HUES48 (cell line): Measurements from ENCODE around the gene CHD5.

Experiments
- H3K27ac ChIP-seq: one replicate; pipeline ENCODE4 v1.7.0; 2013; ENCODE audit warnings: low read depth, low read length, inconsistent platforms
- H3K27me3 ChIP-seq: 2 replicates; pipeline ENCODE4 v1.6.1; 2013; ENCODE audit warnings: mild to moderate bottlenecking, low read length; ENCODE audit not compliant: control insufficient read depth, insufficient read depth
- H3K36me3 ChIP-seq: 2 replicates; pipeline ENCODE4 v1.6.1; 2013; ENCODE audit warnings: low read length; ENCODE audit not compliant: control insufficient read depth, insufficient read depth
- H3K4me1 ChIP-seq: 2 replicates; pipeline ENCODE4 v1.6.1; 2013; ENCODE audit warnings: mild to moderate bottlenecking, low read length; ENCODE audit not compliant: control insufficient read depth, insufficient read depth
- H3K4me3 ChIP-seq: 2 replicates; pipeline ENCODE4 v1.5.1; 2013; ENCODE audit warnings: mild to moderate bottlenecking, low read depth, low read length
- H3K9ac ChIP-seq: 2 replicates; pipeline ENCODE4 v1.6.1; 2013; ENCODE audit warnings: mild to moderate bottlenecking, low read depth, low read length, moderate library complexity
- H3K9me3 ChIP-seq: 2 replicates; pipeline ENCODE4 v1.6.1; 2013; ENCODE audit warnings: low read length; ENCODE audit not compliant: control insufficient read depth, insufficient read depth

Gene CHD5

DNA sequence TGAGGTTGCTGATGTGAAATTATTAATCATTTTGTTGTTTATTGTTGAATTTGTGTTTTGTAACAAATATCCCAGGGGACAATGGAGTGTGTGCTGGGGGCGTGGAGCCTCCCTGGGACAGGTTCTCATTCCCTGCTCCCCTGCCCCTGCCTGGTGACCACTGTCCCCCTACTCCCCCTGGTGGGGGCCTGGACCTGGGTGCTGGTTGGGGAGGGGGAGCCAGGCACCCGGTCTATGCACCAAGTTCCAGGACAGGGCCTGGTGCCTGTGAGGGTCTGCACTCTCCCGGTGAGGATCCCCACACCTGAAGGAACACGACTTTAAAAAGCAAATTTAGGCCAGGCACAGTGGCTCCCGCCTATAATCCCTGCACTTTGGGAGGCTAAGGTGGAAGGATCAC lies 42.4 kb downstream of the CHD5 start:
- H3K27me3 ChIP-seq, result no peaks in the 10 kb centered on the region

DNA sequence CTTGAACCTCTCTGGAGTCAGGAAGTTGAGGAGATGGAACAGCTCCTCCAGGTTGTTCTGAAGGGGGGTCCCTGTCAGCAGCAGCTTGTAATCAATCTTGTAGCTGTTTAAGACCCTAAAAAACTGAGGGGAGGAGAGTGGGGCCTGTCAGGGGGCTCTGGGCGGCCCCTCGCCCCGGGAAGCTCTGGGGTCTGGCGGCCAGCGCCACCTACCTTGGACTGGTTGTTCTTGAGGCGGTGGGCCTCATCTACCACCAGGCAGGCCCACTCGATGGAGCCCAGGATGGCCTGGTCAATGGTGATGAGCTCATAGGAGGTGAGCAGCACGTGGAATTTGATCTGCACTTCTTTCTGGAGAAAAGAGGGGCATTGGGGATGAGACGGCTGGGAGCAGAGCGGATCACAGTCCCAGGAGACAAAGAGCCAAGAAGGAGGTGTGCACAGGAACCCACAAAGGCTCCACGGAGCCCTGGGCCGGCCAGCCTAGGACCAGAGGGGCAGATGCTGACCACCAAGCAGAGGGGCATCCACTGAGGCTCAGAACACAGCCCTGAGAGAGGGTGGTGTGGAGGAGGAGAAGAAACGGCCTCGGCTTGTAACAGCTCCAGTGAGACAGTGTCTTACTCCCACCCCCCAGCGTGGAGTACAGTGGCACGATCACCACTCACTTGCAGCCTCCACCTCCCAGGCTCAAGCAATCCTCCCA lies 43.5 kb downstream of the CHD5 start:
- no peak overlapping the region for H3K4me3 ChIP-seq
- H3K9me3 ChIP-seq, result no peaks in the 10 kb centered on the region
- no peak overlapping the region for H3K27ac ChIP-seq
- no peaks in the 10 kb centered on the region for H3K36me3 ChIP-seq
- no peak overlapping the region for H3K9ac ChIP-seq
- H3K4me1 ChIP-seq, result no peaks in the 10 kb centered on the region
- H3K27me3 ChIP-seq, result no peaks in the 10 kb centered on the region

More for the DNA sequence above, 42.4 kb downstream of the CHD5 start:
- H3K9ac ChIP-seq, result no peak overlapping the region
- H3K4me1 ChIP-seq, result no peaks in the 10 kb centered on the region
- H3K36me3 ChIP-seq, result no peaks in the 10 kb centered on the region
- H3K27ac ChIP-seq, result no peak overlapping the region
- no peaks in the 10 kb centered on the region for H3K9me3 ChIP-seq
- no peak overlapping the region for H3K4me3 ChIP-seq

DNA sequence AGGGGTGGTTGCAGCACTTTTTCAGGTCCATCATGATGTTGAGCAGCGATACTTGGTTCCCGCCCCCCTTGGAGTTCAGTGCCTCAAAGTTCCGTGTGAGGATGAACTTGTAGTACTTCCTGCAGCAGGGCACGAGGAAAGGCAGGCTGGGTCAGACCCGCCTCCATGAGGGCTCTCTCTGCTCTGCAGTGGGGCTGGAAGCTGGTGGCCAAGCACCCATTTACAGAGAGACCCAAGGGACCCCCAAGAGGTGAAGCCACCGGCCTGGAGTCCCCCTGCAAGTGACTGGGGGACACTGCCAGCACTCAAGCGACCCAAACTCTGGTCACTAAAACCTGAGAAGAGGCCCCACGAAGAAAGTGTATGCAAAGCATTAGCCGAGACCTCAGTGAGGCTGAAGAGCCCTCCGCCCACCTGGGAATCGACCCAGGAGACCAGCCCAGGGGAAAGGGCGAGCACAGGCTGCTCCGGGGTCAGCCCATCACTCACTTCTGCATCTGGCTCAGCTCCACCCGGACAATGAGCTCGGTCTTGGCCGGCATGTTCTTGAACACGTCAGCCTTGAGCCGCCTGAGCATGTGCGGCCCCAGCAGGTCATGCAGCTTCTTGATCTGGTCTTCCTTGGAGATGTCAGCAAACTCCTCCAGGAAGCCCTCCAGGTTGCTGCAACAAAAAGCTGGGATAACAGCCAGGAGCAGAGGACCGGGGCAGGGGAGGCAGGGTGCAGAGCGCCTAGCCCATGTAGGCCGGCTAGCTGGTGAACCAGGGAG lies 45.2 kb downstream of the CHD5 start:
- Histone ChIP-seq H3K27me3 (no peaks in the 10 kb centered on the region), H3K36me3 (no peaks in the 10 kb centered on the region), H3K4me3 (no peak overlapping the region), H3K9ac (no peak overlapping the region), H3K4me1 (no peaks in the 10 kb centered on the region), H3K9me3 (no peaks in the 10 kb centered on the region), H3K27ac (no peak overlapping the region)

DNA sequence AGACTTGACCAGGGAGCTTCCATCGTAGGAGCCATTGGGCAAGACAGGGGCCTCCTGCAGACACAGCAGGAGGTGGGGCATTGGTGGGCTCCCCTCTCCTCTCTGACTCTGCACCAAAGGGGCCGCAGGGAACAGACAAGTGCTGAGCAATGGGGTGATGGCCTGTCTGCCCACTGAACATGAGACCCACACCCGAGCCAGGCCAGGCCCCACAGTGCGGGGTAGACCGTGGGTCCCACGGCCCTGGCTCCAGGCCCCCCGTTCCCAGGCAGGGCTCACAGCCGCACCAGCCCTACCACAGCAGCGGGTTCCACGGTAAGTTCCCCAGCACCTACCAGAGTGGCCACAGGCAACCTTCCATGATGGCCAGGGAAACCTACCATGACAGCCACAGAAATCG lies 45.9 kb downstream of the CHD5 start:
- no peaks in the 10 kb centered on the region for H3K27me3 ChIP-seq

DNA sequence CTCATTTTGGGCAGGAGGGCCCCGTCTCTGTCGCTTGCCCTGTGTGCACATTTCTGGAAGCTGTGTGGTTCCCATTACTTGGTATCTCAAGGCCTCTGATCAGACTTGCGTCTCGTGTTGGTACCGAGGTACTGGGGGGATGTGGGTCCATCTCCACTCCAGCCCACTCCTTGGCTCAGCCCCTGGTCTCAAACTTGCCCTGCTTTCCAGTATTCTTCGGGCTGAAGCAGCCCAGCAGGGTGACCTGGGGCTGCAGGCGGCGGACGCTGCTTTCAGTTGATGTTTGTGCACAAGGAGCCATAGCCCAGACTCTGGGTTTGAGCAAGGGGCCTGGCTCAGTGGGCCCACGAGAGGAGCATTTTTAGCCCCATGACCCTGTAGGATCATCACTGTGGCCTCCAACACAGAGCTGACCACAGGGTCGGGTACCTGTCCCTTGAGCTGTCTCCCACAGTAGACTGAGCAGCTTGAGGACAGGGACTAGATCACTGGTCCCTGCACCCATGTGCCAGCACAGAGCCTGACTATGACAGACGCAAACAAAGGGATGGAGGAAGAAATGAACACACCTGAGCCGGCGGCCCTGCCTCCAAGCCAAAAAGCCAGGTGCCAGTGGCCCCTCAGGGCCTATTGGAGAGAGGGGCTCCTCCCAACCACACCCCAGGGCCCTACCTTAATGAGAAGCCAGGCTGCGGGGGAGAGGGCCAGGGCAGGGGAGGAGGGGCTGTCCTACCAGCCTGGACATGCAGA lies 46.8 kb downstream of the CHD5 start:
- Histone ChIP-seq H3K9me3 (no peaks in the 10 kb centered on the region), H3K27me3 (peaks cover 5% of the 10 kb centered on the region), H3K36me3 (no peaks in the 10 kb centered on the region), H3K4me3 (no peak overlapping the region), H3K27ac (no peak overlapping the region), H3K4me1 (no peaks in the 10 kb centered on the region; the same call in 1 of the 2 replicates), H3K9ac (no peak overlapping the region)

More for the DNA sequence above, 45.9 kb downstream of the CHD5 start:
- Histone ChIP-seq H3K36me3 (no peaks in the 10 kb centered on the region), H3K27ac (no peak overlapping the region), H3K4me3 (no peak overlapping the region), H3K9ac (no peak overlapping the region), H3K9me3 (no peaks in the 10 kb centered on the region), H3K4me1 (no peaks in the 10 kb centered on the region)

DNA sequence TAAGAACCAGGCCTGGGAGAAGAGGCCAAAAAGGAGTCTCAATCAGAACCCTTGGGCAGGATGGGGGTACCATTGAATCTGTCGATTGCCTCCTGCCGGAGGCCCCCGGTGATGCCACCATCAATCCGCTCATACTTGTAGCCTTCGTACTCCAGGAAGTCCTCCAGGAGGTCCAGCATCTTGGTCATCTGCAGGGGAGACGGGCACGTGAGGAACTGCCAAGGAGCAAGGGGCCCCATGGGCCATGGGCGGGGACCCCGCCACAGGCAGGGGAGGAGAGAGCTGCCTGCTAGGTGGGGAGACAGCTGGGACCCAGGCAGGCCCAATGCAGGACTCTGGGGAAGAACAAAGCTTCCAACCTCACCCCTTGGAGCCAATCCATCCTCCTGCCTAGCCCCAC lies 48.6 kb downstream of the CHD5 start:
- H3K9me3 ChIP-seq, result no peaks in the 10 kb centered on the region
- no peak overlapping the region for H3K4me3 ChIP-seq
- no peak overlapping the region for H3K27ac ChIP-seq
- H3K9ac ChIP-seq, result no peak overlapping the region
- H3K36me3 ChIP-seq, result no peaks in the 10 kb centered on the region
- peaks cover 2% of the 10 kb centered on the region; the same call in 1 of the 2 replicates for H3K4me1 ChIP-seq
- peaks cover 8% of the 10 kb centered on the region for H3K27me3 ChIP-seq

DNA sequence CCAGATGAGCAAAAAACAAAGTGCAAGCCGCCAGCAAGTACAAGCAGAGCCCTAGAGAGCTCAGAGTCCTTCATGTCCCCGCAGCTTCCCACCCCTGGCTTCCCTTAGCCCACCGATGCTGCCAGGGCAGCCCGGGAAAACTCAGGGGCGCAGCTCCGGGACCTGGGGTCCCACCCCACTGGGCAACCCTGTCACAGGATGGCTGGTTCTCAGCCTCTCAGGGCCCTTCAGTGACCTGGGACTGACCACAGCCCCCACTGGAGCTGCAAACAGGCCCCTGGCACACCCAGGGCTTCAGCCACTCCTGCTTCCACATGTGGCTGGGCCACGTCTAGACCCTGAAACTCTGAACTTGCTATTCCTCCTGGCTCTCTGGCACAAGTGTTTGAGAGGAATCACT lies 49.5 kb downstream of the CHD5 start:
- Histone ChIP-seq H3K4me1 (peaks cover 2% of the 10 kb centered on the region; the same call in 1 of the 2 replicates), H3K9me3 (no peaks in the 10 kb centered on the region), H3K27me3 (peaks cover 8% of the 10 kb centered on the region), H3K9ac (no peak overlapping the region), H3K36me3 (no peaks in the 10 kb centered on the region), H3K27ac (no peak overlapping the region), H3K4me3 (no peak overlapping the region)

DNA sequence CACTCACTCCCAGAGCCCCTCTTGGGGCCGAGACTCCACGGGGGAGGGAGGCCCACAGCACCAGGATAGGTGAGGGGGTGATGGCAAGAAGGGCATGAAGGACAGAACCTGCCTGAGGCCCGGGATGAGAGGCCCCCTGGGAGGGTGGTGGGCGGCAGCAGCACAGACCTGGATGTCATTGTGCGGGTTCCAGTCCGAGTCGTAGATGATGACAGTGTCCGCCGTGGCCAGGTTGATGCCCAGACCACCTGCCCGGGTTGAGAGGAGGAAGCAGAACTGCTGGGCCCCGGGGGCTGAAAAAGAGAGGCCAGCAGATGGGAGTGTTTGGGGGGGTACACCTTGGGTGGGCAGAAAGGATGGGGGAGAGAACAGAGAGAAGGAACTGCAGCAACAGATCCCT lies 50.1 kb downstream of the CHD5 start:
- peaks cover 8% of the 10 kb centered on the region for H3K27me3 ChIP-seq
- peaks cover 2% of the 10 kb centered on the region; the same call in 1 of the 2 replicates for H3K4me1 ChIP-seq
- no peak overlapping the region for H3K27ac ChIP-seq
- no peaks in the 10 kb centered on the region for H3K9me3 ChIP-seq
- no peak overlapping the region for H3K9ac ChIP-seq
- H3K36me3 ChIP-seq, result no peaks in the 10 kb centered on the region
- no peak overlapping the region for H3K4me3 ChIP-seq

DNA sequence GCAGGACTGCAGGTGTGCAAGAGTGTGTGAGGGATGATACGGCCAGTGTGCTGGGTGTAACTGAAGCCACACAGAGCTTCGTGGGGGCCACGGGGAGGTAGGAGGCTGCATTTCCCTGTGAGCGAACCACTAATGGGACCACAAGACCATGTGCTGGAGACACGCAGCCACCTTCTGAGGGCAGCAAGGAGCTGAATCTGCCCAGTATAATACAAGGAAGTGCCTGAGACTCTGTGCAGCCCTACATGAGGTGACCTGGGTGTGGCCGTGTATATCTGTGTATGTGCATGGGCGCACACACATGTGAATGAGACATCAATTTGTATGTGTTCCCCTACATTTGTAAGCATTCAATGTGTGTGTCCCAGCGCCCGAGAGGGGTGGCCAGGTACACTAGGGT lies 50.8 kb downstream of the CHD5 start:
- Histone ChIP-seq H3K27me3 (peaks cover 8% of the 10 kb centered on the region), H3K36me3 (no peaks in the 10 kb centered on the region), H3K4me1 (peaks cover 2% of the 10 kb centered on the region; the same call in 1 of the 2 replicates)

DNA sequence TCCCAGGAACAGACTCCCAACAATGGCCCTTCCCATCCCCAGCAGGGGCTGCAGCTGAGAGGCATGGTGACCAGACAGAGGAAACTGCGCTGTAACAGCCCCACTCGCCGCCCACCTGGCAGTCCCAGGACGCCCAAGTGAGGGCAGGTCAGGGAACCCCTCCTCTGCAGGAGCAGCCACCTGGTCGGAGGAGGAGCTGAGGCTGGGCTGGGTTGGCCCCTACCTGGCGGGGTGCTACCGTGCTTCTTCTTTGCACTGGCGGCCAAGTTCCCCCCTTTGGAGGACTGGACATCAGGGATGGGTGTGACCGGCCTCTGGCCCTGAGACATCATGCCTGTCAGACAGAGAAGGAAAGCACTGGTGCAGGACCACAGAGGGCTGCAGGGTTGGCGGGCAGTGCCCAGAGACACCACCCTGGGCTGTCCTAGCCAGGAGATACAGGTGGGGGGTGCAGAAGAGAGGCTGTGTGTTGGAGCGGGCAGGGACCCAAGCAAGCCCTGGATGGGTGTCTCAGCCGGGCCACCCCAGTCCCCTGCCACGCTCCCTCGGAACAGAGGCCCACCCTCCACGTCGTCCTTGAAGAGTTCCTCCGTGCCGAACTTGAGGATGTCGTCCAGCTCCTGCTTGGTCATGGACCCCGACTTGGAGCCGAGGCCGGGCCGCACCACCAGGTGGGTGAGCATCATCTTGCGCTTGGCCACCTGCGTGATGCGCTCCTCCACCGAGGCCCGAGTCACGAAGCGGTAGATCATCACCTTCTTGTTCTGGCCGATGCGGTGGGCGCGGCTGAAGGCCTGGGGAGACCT lies 51.6 kb downstream of the CHD5 start:
- H3K9ac ChIP-seq, result no peak overlapping the region
- H3K27ac ChIP-seq, result no peak overlapping the region
- H3K4me3 ChIP-seq, result peak overlapping the region; percentile 32; the same call in 1 of the 2 replicates
- no peaks in the 10 kb centered on the region for H3K36me3 ChIP-seq
- peaks cover 2% of the 10 kb centered on the region; the same call in 1 of the 2 replicates for H3K4me1 ChIP-seq
- H3K9me3 ChIP-seq, result no peaks in the 10 kb centered on the region
- peaks cover 8% of the 10 kb centered on the region for H3K27me3 ChIP-seq

More for the DNA sequence above, 50.8 kb downstream of the CHD5 start:
- Histone ChIP-seq H3K27ac (no peak overlapping the region), H3K9me3 (no peaks in the 10 kb centered on the region), H3K9ac (no peak overlapping the region), H3K4me3 (no peak overlapping the region)
